Stimulated activated naive CD8-positive, alpha-beta T cell treated with anti-CD3 and anti-CD28 coated beads, Interleukin-15, amount 100 ng/mL, for 72 hours (primary cell): ENCODE measurements around the gene SPDYE11.
A peak's percentile ranks its signal among the peaks of the same experiment; 100 is the strongest.
"Not testable (repeated sequence)": the region's sequence is repeated elsewhere in the genome, so short reads cannot be mapped to it uniquely, and the experiment has no call there.

Experiments
- ATAC-seq: fragments of 150-1000 bp; cut with Tn5 transposase; 2 replicates; pipeline ENCODE4 v1.10.0; 2021; ENCODE audit warnings: mild to moderate bottlenecking, moderate library complexity
- DNase-seq, 2 donors: peaks; one replicate each; pipeline ENCODE4 v3.0.0; 2021 to 2022
- H3K27ac Mint-ChIP-seq, 2 donors: one replicate each; pipeline ENCODE4 v1.8.0; 2022; ENCODE audit warnings: mild to moderate bottlenecking in 2 of 2, mixed read lengths in 2 of 2, moderate library complexity in 2 of 2
- H3K27me3 Mint-ChIP-seq: one replicate; pipeline ENCODE4 v1.8.0; 2022; ENCODE audit warnings: mixed read lengths
- H3K4me1 Mint-ChIP-seq: one replicate; pipeline ENCODE4 v1.8.0; 2022; ENCODE audit warnings: mild to moderate bottlenecking, mixed read lengths
- H3K4me3 Mint-ChIP-seq, 2 donors: one replicate each; pipeline ENCODE4 v1.8.0; 2022; ENCODE audit warnings: mild to moderate bottlenecking in 2 of 2, mixed read lengths in 2 of 2, moderate library complexity in 1 of 2
- H3K9me3 Mint-ChIP-seq, 2 donors: one replicate each; pipeline ENCODE4 v1.8.0; 2022; ENCODE audit warnings: mixed read lengths in 2 of 2

The SPDYE11 gene

DNA sequence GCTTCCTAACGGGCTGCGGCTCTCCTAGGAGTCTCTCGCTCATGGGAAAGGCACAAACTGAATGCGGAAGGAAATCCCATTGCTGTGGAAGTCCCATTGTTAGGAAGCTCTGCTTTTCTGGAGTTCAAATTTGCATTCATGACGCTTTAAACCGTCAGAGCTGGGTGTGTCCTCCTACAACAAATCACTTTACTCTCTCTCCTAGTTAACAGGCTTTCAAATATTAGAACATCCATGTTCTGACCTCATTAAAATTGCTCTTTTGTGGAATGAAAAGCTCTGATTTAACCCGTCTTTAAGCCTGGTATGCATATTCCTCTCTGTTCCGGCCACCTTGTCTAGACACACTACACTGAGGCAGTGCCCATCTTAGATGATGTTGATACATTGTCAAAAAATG lies at the start of gene SPDYE11:
Gene SPDYE11 (minus strand): TSS at position 101 of the 400 bp plus-strand sequence. CDS start 1,800 bp downstream, outside the sequence.
- not testable (repeated sequence) for H3K4me3 Mint-ChIP-seq, H3K9me3 Mint-ChIP-seq, H3K27me3 Mint-ChIP-seq, H3K27ac Mint-ChIP-seq, H3K4me1 Mint-ChIP-seq, ATAC-seq, DNase-seq

GRCh38 chr7:73085938-73086337 lies 28.2 kb upstream of the SPDYE11 start, which contains the start of gene SPDYE9:
Gene SPDYE9 (minus strand): TSS chr7:73086038. CDS start chr7:73084238, 1,800 bp downstream.
- not testable (repeated sequence) for H3K27ac Mint-ChIP-seq, H3K27me3 Mint-ChIP-seq, ATAC-seq, H3K9me3 Mint-ChIP-seq, H3K4me1 Mint-ChIP-seq, DNase-seq, H3K4me3 Mint-ChIP-seq

DNA sequence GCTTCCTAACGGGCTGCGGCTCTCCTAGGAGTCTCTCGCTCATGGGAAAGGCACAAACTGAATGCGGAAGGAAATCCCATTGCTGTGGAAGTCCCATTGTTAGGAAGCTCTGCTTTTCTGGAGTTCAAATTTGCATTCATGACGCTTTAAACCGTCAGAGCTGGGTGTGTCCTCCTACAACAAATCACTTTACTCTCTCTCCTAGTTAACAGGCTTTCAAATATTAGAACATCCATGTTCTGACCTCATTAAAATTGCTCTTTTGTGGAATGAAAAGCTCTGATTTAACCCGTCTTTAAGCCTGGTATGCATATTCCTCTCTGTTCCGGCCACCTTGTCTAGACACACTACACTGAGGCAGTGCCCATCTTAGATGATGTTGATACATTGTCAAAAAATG lies 28.0 kb downstream of the SPDYE11 start, which contains the start of gene SPDYE8:
Gene SPDYE8 (minus strand): TSS at position 101 of the 400 bp plus-strand sequence. CDS start 1,800 bp downstream, outside the sequence.
- not testable (repeated sequence) for DNase-seq, ATAC-seq, H3K9me3 Mint-ChIP-seq, H3K4me3 Mint-ChIP-seq, H3K4me1 Mint-ChIP-seq, H3K27me3 Mint-ChIP-seq, H3K27ac Mint-ChIP-seq

DNA sequence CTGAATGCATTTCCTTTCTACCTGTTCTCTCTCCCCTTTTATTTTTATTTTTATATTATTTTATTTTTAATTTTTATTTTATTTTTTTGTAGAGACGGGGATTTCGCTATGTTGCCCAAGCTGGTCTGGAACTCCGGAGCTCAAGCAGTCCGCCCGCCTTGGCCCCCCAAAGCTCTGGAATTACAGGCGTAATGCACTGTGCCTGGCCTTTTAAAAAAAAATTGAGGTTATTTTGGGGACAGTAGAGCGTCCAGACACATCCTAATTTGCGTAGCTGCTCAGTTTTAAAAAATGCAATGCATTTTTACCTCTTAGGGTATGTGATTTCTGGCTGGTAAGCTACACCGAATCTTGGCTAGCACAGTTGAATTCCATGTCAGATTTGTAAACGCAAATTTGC lies 51.2 kb downstream of the SPDYE11 start:
- not testable (repeated sequence) for ATAC-seq, H3K27me3 Mint-ChIP-seq, H3K27ac Mint-ChIP-seq, H3K9me3 Mint-ChIP-seq
- peak in 1 of 2 donors; percentile 14 for DNase-seq
- H3K4me1 Mint-ChIP-seq = peaks cover 12% of the 10 kb centered on the region
- H3K4me3 Mint-ChIP-seq = peak overlapping the region; percentile 44

GRCh38 chr7:73005693-73006447 lies 51.8 kb downstream of the SPDYE11 start:
- peak; percentile 93 for ATAC-seq
- H3K27me3 Mint-ChIP-seq = not testable (repeated sequence)

DNA sequence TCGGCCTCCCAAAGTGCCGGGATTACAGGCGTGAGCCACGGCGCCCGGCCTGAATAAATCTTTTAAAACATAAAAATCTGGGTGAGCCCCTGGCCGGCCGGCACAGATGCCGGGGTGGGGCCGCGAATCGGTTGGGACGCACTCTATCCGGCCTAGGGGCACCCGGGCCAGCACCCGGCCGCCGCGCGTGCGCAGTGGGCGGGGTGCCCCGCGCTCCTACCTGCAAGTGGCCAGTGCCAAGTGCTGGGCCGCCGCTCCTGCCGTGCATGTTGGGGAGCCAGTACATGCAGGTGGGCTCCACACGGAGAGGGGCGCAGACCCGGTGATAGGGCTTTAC lies 52.4 kb downstream of the SPDYE11 start:
- H3K4me1 Mint-ChIP-seq = peaks cover 12% of the 10 kb centered on the region
- H3K9me3 Mint-ChIP-seq, DNase-seq, H3K27me3 Mint-ChIP-seq: not testable (repeated sequence)
- peak; percentile 87 for ATAC-seq
- H3K4me3 Mint-ChIP-seq = peak overlapping the region; percentile 92 to 94
- peak overlapping the region; percentile 99 to 100 for H3K27ac Mint-ChIP-seq

More at GRCh38 chr7:73005693-73006447, 51.8 kb downstream of the SPDYE11 start:
- peaks cover 12% of the 10 kb centered on the region for H3K4me1 Mint-ChIP-seq
- DNase-seq = peak; percentile 93 to 98
- not testable (repeated sequence) for H3K9me3 Mint-ChIP-seq
- H3K27ac Mint-ChIP-seq = peak overlapping the region; percentile 99 to 100
- H3K4me3 Mint-ChIP-seq = peak overlapping the region; percentile 92 to 94

DNA sequence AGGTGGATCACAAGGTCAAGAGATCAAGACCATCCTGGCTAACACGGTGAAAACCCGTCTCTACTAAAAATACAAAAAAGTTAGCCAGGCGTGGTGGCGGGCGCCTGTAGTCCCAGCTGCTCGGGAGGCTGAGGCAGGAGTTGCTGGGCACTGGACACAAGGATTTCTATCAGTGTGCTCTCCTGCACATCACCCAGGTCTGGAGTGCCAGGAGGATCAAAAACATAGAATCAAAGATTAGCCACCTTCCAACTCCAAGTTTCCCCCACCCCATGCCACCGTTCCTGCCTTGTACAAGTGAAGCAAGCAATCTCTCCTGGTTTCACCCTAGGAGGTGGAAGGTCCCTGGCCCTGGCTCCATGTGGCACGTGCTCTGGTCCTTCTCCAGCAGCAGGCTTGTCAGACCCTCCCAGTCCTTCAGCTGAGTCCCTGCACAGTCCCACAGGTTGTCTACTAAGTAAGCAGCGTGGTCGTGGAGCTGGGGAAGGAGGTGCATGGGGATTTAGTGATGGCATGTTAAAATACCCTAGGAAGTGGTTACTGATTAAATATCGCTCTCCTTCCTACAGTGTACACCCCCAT lies 59.7 kb downstream of the SPDYE11 start:
- not testable (repeated sequence) for ATAC-seq, H3K27me3 Mint-ChIP-seq, H3K9me3 Mint-ChIP-seq, DNase-seq, H3K27ac Mint-ChIP-seq, H3K4me3 Mint-ChIP-seq, H3K4me1 Mint-ChIP-seq
